ENCODE data around the gene SRSF11.

The SRSF11 gene

DNA sequence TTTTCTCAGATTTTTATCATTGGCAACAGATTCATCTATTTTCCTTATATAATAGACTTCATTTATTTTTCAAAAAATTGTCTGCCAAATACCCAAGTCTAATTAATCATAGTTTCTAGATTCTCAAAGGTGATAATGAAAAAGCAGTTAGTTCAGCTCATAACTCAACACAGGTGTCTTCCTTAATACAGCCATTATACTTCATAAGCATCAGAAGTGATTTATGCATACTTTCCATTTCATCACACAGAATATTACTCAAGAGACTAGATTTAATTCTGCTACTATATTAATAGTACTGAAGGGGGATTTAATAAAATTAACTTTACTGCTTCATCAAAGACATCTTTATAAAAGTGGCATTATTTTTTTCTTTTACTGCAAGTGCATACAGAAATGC is 18.8 kb downstream of the SRSF11 start:
- FAIRE-seq: no peak

DNA sequence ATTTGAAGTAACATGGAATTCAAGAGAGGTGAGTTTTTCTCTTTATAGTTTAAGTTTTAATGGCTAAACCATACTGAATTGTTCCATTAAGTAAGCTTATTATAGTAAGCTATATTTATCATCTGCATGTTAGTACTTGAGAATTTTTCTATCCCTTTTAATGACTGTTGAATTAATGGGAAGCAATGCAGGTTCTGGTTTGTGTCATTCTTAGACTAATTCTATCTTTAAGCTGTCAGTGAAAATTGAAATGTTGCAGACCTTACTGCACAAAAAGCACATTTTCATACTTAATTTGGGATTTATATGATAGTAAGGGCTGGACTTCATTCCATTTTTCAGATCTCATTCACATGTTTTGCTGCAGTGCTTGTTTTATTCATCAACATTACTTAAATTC is 25.9 kb downstream of the SRSF11 start:
- DNase-seq (ENCODE audit: insufficient read length, low spot score) (no peak), FAIRE-seq (no peak)

More for the DNA sequence above, 18.8 kb downstream of the SRSF11 start:
- TF ChIP-seq, protein P1, sequence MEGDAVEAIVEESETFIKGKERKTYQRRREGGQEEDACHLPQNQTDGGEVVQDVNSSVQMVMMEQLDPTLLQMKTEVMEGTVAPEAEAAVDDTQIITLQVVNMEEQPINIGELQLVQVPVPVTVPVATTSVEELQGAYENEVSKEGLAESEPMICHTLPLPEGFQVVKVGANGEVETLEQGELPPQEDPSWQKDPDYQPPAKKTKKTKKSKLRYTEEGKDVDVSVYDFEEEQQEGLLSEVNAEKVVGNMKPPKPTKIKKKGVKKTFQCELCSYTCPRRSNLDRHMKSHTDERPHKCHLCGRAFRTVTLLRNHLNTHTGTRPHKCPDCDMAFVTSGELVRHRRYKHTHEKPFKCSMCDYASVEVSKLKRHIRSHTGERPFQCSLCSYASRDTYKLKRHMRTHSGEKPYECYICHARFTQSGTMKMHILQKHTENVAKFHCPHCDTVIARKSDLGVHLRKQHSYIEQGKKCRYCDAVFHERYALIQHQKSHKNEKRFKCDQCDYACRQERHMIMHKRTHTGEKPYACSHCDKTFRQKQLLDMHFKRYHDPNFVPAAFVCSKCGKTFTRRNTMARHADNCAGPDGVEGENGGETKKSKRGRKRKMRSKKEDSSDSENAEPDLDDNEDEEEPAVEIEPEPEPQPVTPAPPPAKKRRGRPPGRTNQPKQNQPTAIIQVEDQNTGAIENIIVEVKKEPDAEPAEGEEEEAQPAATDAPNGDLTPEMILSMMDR (IDR thresholded peaks at IDR 0.05; ENCODE audit: insufficient read depth, missing control alignments): no peak
- no peak for DNase-seq (ENCODE audit: insufficient read length, low spot score)

DNA sequence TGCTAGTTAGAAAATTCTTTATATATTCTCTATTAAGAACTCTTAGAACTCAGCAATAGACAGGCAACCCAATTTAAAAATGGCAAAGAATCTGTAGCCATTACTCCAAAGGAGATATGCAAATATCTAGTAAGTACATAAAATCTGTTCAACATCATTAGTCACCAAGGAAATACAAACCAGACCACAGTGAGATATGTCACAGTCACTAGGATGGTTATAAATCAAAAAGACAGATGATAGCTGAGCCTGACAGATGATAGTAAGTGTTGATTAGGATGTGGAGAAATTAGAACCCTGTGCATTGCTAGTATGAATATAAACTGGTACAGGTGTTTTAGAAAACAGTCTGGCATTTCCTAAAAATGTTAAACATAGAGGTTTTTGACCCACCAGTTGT is 26.6 kb downstream of the SRSF11 start:
- DNase-seq (ENCODE audit: insufficient read length, low spot score) (no peak), FAIRE-seq (no peak)
- TF ChIP-seq, protein P1 (IDR thresholded peaks at IDR 0.05; ENCODE audit: insufficient read depth, missing control alignments): no peak

More for the DNA sequence above, 25.9 kb downstream of the SRSF11 start:
- TF ChIP-seq, protein P1 (IDR thresholded peaks at IDR 0.05; ENCODE audit: insufficient read depth, missing control alignments): no peak

DNA sequence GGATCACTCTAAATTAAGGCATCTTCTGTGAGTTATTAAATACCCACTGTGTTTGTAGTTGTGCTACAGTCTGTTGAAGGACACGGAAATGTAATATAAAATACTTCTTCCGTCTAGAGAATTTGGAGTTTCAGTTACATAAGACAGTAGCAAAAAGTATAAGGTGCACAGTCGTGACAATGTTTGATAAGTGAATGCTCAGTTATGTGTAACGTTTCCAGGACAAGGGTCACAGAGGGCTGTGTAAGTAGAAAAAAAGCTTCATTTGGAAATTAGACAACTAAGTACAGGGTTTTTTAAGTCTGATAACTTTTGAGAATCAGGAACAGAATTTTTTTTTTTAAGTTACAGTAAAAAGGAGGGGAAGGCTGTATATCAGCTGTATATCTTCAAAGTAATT is 27.5 kb downstream of the SRSF11 start:
- TF ChIP-seq, protein P1 (IDR thresholded peaks at IDR 0.05; ENCODE audit: insufficient read depth, missing control alignments): no peak
- DNase-seq (ENCODE audit: insufficient read length, low spot score) (no peak), FAIRE-seq (no peak)

DNA sequence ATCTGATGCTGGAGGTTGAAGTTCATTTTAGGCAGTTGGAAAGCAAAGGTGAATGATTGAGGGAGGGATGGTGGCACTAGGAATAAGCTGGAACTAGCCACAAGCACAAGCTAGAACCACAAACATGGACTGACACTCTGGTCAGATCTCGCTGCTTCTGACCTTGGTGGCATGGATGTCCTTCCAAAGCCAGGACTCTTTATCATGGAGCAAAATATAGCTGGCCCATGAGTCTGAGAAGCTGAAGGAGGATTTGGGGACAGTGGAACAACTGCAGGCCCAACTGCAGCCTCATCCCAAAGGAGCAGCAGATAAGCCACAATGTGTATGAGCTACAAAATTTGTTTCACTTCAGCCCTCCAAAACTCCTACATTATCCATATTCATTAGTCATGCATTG is 35.5 kb downstream of the SRSF11 start:
- TF ChIP-seq, protein P1 (IDR thresholded peaks at IDR 0.05; ENCODE audit: insufficient read depth, missing control alignments): no peak
- FAIRE-seq (no peak), DNase-seq (ENCODE audit: insufficient read length, low spot score) (no peak)

DNA sequence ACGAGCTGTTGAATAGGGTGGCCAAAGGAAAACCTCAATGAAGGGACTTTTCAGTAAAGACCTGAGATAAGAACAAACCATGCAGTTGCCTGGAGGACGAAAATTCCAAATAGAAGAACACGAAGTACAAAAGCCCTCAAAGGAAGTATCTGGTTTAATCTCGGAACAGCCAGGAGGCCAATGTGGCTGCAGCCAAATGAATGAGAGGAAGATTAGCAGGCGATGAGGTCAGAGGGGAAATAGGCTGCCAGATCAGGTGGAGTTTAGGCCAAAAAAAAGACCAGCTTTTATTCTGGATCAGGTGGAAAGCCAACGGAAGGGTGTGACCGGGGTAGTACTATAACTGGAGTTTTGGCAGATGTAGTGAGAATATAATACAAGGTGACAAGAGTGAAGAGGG is 43.7 kb downstream of the SRSF11 start:
- TF ChIP-seq, protein P1 (IDR thresholded peaks at IDR 0.05; ENCODE audit: insufficient read depth, missing control alignments): no peak
- FAIRE-seq (no peak), DNase-seq (ENCODE audit: insufficient read length, low spot score) (no peak)

DNA sequence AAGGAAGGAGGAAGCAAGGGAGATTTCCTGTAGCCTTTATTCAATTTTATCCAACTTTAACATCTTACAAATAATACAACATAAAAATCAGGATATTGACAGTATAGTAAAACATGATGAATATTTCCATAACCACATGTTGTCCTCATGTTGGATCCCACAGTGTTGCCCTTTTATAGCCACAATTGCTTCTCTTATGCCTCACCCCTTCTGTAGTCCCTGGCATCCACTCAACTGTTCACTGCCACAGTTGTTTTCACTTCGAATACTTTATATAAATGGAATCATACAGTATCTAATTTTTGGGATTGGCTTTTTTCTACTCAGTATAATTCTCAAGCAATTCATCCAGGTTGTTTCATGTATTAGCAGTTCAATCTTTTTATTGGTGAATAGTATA is 44.8 kb downstream of the SRSF11 start:
- no peak for DNase-seq (ENCODE audit: insufficient read length, low spot score)

More for the DNA sequence above, 44.8 kb downstream of the SRSF11 start:
- FAIRE-seq: no peak
- TF ChIP-seq, protein P1 (IDR thresholded peaks at IDR 0.05; ENCODE audit: insufficient read depth, missing control alignments): no peak

Measured in D721Med (cell line).